Neural crest cell (in vitro differentiated cells): ENCODE results near the gene BTBD10. TPM values are rescaled to one million over a fixed set of nuclear protein-coding genes. Genes with fewer than 3 reads are reported as not detected.

Source experiments
- DNase-seq: peaks from one replicate; pipeline ENCODE4 v3.0.0; 2021; ENCODE audit warnings: low read depth, mixed read lengths, low spot score
- H3K27ac Mint-ChIP-seq: one replicate; pipeline ENCODE4 v1.8.0; 2021; ENCODE audit warnings: mild to moderate bottlenecking, mixed read lengths; ENCODE audit not compliant: unreplicated experiment
- H3K27me3 Mint-ChIP-seq: 2 replicates; pipeline ENCODE4 v1.8.0; 2021; ENCODE audit warnings: low read depth, mild to moderate bottlenecking, mixed read lengths
- H3K36me3 Mint-ChIP-seq: 2 replicates; pipeline ENCODE4 v1.8.0; 2021; ENCODE audit warnings: low read depth, mild to moderate bottlenecking, mixed read lengths
- H3K4me1 Mint-ChIP-seq: 2 replicates; pipeline ENCODE4 v1.8.0; 2021; ENCODE audit warnings: mixed read lengths
- H3K4me3 Mint-ChIP-seq: one replicate; pipeline ENCODE4 v1.8.0; 2021; ENCODE audit warnings: mild to moderate bottlenecking, mixed read lengths
- H3K9me3 Mint-ChIP-seq: 2 replicates; pipeline ENCODE4 v1.8.0; 2021; ENCODE audit warnings: mixed read lengths
- CTCF ChIP-seq: fragments of 200-600 bp; sonication (generic); conservative IDR thresholded peaks from 2 replicates; pipeline ENCODE4 v1.5.0; 2021; ENCODE audit warnings: antibody characterized with exemption, mild to moderate bottlenecking
- total RNA-seq: library from RNA; stranded (reverse); gene quantifications from 2 replicates; pipeline ENCODE4 v1.2.1, GENCODE V29; 2021

BTBD10 gene
- total RNA-seq, 1 donor from 2014 or later: 29.0 TPM

- Mint-ChIP-seq H3K4me1 (peaks cover 41% of the 10 kb centered on the region), H3K36me3 (peaks cover 6% of the 10 kb centered on the region), H3K27ac (no peak overlapping the region), H3K27me3 (no peaks in the 10 kb centered on the region), H3K9me3 (peaks cover 2% of the 10 kb centered on the region), H3K4me3 (peak overlapping the region; percentile 99)
- DNase-seq: no peak
- no peak for TF ChIP-seq CTCF
Measured at GRCh38 chr11:13461291-13461690, 1.7 kb downstream of the BTBD10 start.

- Mint-ChIP-seq H3K27ac (peak overlapping the region; percentile 86), H3K4me3 (no peak overlapping the region), H3K36me3 (peaks cover 2% of the 10 kb centered on the region), H3K4me1 (peaks cover 44% of the 10 kb centered on the region), H3K9me3 (no peaks in the 10 kb centered on the region), H3K27me3 (no peaks in the 10 kb centered on the region)
- TF ChIP-seq CTCF: no peak
- DNase-seq: no peak
Measured at GRCh38 chr11:13450832-13451397, 12.1 kb downstream of the BTBD10 start.

- no peaks in the 10 kb centered on the region for H3K9me3 Mint-ChIP-seq
- H3K4me1 Mint-ChIP-seq: peaks cover 44% of the 10 kb centered on the region
- no peak overlapping the region for H3K27ac Mint-ChIP-seq
- no peak overlapping the region for H3K4me3 Mint-ChIP-seq
- no peak for DNase-seq
- TF ChIP-seq CTCF: no peak
- H3K27me3 Mint-ChIP-seq: no peaks in the 10 kb centered on the region
- H3K36me3 Mint-ChIP-seq: peaks cover 2% of the 10 kb centered on the region
Measured at GRCh38 chr11:13449522-13449921, 13.5 kb downstream of the BTBD10 start.

- no peaks in the 10 kb centered on the region for H3K9me3 Mint-ChIP-seq
- H3K36me3 Mint-ChIP-seq: peaks cover 2% of the 10 kb centered on the region
- no peak overlapping the region for H3K4me3 Mint-ChIP-seq
- TF ChIP-seq CTCF: no peak
- peaks cover 44% of the 10 kb centered on the region for H3K4me1 Mint-ChIP-seq
- no peaks in the 10 kb centered on the region for H3K27me3 Mint-ChIP-seq
- DNase-seq: no peak
- H3K27ac Mint-ChIP-seq: no peak overlapping the region
Measured at GRCh38 chr11:13448876-13449275, 14.1 kb downstream of the BTBD10 start.

- Mint-ChIP-seq H3K36me3 (peaks cover 2% of the 10 kb centered on the region), H3K27ac (no peak overlapping the region), H3K4me1 (peaks cover 27% of the 10 kb centered on the region), H3K27me3 (no peaks in the 10 kb centered on the region), H3K9me3 (no peaks in the 10 kb centered on the region), H3K4me3 (no peak overlapping the region)
- no peak for DNase-seq
- no peak for TF ChIP-seq CTCF
Measured at GRCh38 chr11:13446444-13446843, 16.6 kb downstream of the BTBD10 start.
